Neural progenitor cell (in vitro differentiated cells): Measurements from ENCODE around the gene L1TD1. TPM values are rescaled to one million over a fixed set of nuclear protein-coding genes. Genes with fewer than 3 reads are reported as not detected.

Experiments
- DNase-seq: peaks from one replicate; pipeline ENCODE4 v3.0.0-alpha.2; 2016; ENCODE audit warnings: low spot score
- H2AFZ ChIP-seq: fragments of 200-600 bp; sonication (generic); replicated peaks from 2 replicates; pipeline ENCODE4 v1.6.1; 2016; ENCODE audit warnings: antibody characterized with exemption
- H3F3A ChIP-seq: fragments of 200-600 bp; sonication (generic); 2 replicates; pipeline ENCODE4 v1.6.1; 2016; ENCODE audit warnings: antibody characterized with exemption, low read depth
- H3K27ac ChIP-seq: fragments of 200-600 bp; sonication (generic); 2 replicates; pipeline ENCODE4 v1.5.1; 2016; ENCODE audit warnings: mild to moderate bottlenecking
- H3K27me3 ChIP-seq: fragments of 200-600 bp; sonication (generic); 2 replicates; pipeline ENCODE4 v1.6.1; 2016; ENCODE audit warnings: mild to moderate bottlenecking, moderate library complexity
- H3K36me3 ChIP-seq: fragments of 200-600 bp; sonication (generic); 2 replicates; pipeline ENCODE4 v1.5.1; 2016
- H3K4me1 ChIP-seq: fragments of 200-600 bp; sonication (generic); 2 replicates; pipeline ENCODE4 v1.6.1; 2016; ENCODE audit warnings: mixed run types
- H3K4me2 ChIP-seq: fragments of 200-600 bp; sonication (generic); 2 replicates; pipeline ENCODE4 v1.6.1; 2016
- H3K4me3 ChIP-seq: fragments of 200-600 bp; sonication (generic); 2 replicates; pipeline ENCODE4 v1.5.1; 2016
- H3K79me2 ChIP-seq: fragments of 200-600 bp; sonication (generic); 2 replicates; pipeline ENCODE4 v1.6.1; 2016; ENCODE audit warnings: low read depth
- H3K9ac ChIP-seq: fragments of 200-600 bp; sonication (generic); 2 replicates; pipeline ENCODE4 v1.6.1; 2016
- H3K9me3 ChIP-seq: fragments of 200-600 bp; sonication (generic); 2 replicates; pipeline ENCODE4 v1.5.1; 2016; ENCODE audit warnings: low read depth
- H4K20me1 ChIP-seq: fragments of 200-600 bp; sonication (generic); 2 replicates; pipeline ENCODE4 v1.6.1; 2016; ENCODE audit warnings: low read depth
- H3K27ac Mint-ChIP-seq: 3 replicates; pipeline ENCODE4 v1.8.0; 2021; ENCODE audit warnings: mixed read lengths
- H3K27me3 Mint-ChIP-seq: 2 replicates; pipeline ENCODE4 v1.8.0; 2022; ENCODE audit warnings: low read depth, mild to moderate bottlenecking, inconsistent platforms, moderate library complexity, mixed read lengths; ENCODE audit not compliant: insufficient read depth
- H3K36me3 Mint-ChIP-seq: 3 replicates; pipeline ENCODE4 v1.8.0; 2021; ENCODE audit warnings: mixed read lengths
- H3K4me1 Mint-ChIP-seq: 3 replicates; pipeline ENCODE4 v1.8.0; 2021; ENCODE audit warnings: mixed read lengths
- H3K4me3 Mint-ChIP-seq: 3 replicates; pipeline ENCODE4 v1.8.0; 2021; ENCODE audit warnings: mild to moderate bottlenecking, moderate library complexity, mixed read lengths
- H3K9me3 Mint-ChIP-seq: 3 replicates; pipeline ENCODE4 v1.8.0; 2020; ENCODE audit warnings: mixed read lengths
- EZH2 ChIP-seq: fragments of 200-600 bp; sonication (generic); IDR thresholded peaks from 2 replicates; pipeline ENCODE4 v1.6.1; 2017; ENCODE audit warnings: antibody characterized with exemption, mild to moderate bottlenecking, moderate library complexity
- EZH2phosphoT487 ChIP-seq: fragments of 200-600 bp; sonication (generic); IDR thresholded peaks from 2 replicates; pipeline ENCODE4 v1.6.1; 2017; ENCODE audit warnings: antibody characterized with exemption
- total RNA-seq: library from RNA; depleted of rRNA; stranded (reverse); fragments of >200 nt; gene quantifications from 2 replicates; pipeline ENCODE4 v1.2.3, GENCODE V29; 2015; ENCODE audit warnings: low replicate concordance
- TF ChIP-seq, protein P1 (sequence below): fragments of 200-600 bp; sonication (generic); IDR thresholded peaks from 2 replicates; pipeline ENCODE4 v1.5.1; 2017; ENCODE audit warnings: antibody characterized with exemption, mild to moderate bottlenecking

The L1TD1 gene
- total RNA-seq, 1 donor from 2014 or later = 15.4 TPM

DNA sequence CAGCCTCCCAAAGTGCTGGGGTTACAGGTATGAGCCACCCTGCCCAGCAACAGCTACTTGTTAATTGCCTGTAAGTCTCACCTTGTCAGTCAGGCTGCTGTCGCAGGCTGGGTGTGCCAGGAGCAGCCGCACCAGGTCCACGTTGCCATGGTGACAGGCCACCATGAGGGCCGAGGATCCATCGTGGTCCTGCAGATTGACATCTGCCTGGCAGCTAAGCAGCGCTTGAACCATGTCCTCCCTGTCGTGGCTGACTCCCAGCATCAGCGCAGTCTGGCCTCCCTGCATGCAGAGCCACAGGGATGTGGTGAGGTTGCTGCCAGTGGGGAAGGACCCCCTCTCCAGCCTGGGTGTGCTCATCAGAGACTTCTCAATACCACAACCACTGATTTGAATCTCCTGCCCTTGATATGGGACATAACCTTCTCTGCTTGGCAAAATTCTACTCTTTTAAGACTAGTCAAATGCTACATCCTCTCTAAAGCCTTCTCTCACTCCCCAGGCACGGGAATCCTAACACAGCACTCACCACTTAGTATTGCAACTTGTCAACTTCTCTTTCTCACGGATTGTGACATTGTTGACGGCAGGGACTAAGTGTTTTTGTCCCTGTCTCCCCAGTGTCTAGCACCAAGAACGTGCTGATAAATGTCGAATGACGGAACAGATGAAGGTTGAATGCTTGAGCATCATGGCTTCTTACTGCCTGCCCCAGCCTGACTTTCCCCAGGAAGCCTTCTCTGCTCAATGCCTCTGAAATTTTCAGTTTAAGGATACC lies 52.9 kb downstream of the L1TD1 start:
- TF ChIP-seq, protein P1, sequence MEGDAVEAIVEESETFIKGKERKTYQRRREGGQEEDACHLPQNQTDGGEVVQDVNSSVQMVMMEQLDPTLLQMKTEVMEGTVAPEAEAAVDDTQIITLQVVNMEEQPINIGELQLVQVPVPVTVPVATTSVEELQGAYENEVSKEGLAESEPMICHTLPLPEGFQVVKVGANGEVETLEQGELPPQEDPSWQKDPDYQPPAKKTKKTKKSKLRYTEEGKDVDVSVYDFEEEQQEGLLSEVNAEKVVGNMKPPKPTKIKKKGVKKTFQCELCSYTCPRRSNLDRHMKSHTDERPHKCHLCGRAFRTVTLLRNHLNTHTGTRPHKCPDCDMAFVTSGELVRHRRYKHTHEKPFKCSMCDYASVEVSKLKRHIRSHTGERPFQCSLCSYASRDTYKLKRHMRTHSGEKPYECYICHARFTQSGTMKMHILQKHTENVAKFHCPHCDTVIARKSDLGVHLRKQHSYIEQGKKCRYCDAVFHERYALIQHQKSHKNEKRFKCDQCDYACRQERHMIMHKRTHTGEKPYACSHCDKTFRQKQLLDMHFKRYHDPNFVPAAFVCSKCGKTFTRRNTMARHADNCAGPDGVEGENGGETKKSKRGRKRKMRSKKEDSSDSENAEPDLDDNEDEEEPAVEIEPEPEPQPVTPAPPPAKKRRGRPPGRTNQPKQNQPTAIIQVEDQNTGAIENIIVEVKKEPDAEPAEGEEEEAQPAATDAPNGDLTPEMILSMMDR = no peak
- no peak for TF ChIP-seq EZH2phosphoT487
- peak overlapping the region; percentile 0 for H3K27ac Mint-ChIP-seq
- H3K9ac ChIP-seq = no peak overlapping the region
- no peak overlapping the region for H2AFZ ChIP-seq
- H3K36me3 Mint-ChIP-seq = peaks cover 8% of the 10 kb centered on the region
- H3K27me3 Mint-ChIP-seq = peaks cover 9% of the 10 kb centered on the region
- H3K27ac ChIP-seq = no peak overlapping the region
- H3K27me3 ChIP-seq = no peaks in the 10 kb centered on the region
- H3K4me1 Mint-ChIP-seq = peaks cover 33% of the 10 kb centered on the region
- H3F3A ChIP-seq = peaks cover 9% of the 10 kb centered on the region
- no peaks in the 10 kb centered on the region for H3K9me3 ChIP-seq
- H3K4me1 ChIP-seq = peaks cover 4% of the 10 kb centered on the region
- no peaks in the 10 kb centered on the region for H3K36me3 ChIP-seq
- peak; percentile 75 for DNase-seq
- no peaks in the 10 kb centered on the region for H4K20me1 ChIP-seq
- peaks cover 12% of the 10 kb centered on the region for H3K9me3 Mint-ChIP-seq
- H3K4me3 ChIP-seq = no peak overlapping the region
- H3K4me2 ChIP-seq = no peak overlapping the region
- no peak overlapping the region for H3K4me3 Mint-ChIP-seq
- no peaks in the 10 kb centered on the region for H3K79me2 ChIP-seq

DNA sequence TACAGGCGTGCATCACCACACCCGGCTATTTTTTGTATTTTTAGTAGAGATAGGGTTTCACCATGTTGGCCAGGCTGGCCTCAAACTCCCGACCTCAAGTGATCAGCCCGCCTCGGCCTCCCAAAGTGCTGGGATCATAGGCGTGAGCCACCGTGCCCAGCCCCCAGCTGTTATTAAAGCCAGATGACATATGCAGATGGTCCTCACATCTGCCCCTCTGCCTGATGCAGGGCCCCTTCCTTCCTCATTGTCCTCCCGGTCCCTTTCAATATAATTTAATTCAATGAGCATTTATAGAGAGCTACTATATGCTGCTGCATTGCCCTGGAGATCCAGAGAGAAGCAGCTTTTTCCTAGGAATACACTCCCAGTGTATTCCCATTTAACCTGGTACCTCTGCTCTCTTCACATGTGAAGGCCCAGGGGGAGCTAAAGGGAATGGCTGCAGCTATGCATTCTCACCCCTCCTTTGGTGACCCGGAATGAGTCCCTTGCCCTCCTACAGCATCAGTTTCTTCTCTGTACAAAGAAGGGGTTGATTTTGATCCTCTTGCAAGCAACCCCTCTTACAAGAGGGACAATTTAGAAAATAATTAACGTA lies 55.6 kb downstream of the L1TD1 start:
- TF ChIP-seq EZH2phosphoT487 (no peak), EZH2 (no peak)
- TF ChIP-seq, protein P1 = no peak
- Mint-ChIP-seq H3K27me3 (peaks cover 5% of the 10 kb centered on the region), H3K36me3 (no peaks in the 10 kb centered on the region), H3K27ac (no peak overlapping the region), H3K9me3 (no peaks in the 10 kb centered on the region), H3K4me1 (peaks cover 25% of the 10 kb centered on the region), H3K4me3 (no peak overlapping the region)
- Histone ChIP-seq H3K4me3 (no peak overlapping the region), H3K9me3 (no peaks in the 10 kb centered on the region), H4K20me1 (no peaks in the 10 kb centered on the region), H3K79me2 (no peaks in the 10 kb centered on the region), H3K36me3 (no peaks in the 10 kb centered on the region), H3K27ac (no peak overlapping the region), H3K27me3 (no peaks in the 10 kb centered on the region), H3F3A (peaks cover 9% of the 10 kb centered on the region), H2AFZ (no peak overlapping the region), H3K9ac (no peak overlapping the region), H3K4me1 (no peaks in the 10 kb centered on the region), H3K4me2 (no peak overlapping the region)
- DNase-seq = no peak

- Mint-ChIP-seq H3K36me3 (peaks cover 1% of the 10 kb centered on the region), H3K4me1 (peaks cover 12% of the 10 kb centered on the region), H3K27ac (no peak overlapping the region), H3K27me3 (peaks cover 5% of the 10 kb centered on the region), H3K4me3 (no peak overlapping the region), H3K9me3 (no peaks in the 10 kb centered on the region)
- Histone ChIP-seq H2AFZ (no peak overlapping the region), H3K27me3 (no peaks in the 10 kb centered on the region), H3K36me3 (no peaks in the 10 kb centered on the region), H3K79me2 (no peaks in the 10 kb centered on the region), H3K4me3 (no peak overlapping the region), H4K20me1 (no peaks in the 10 kb centered on the region), H3F3A (peaks cover 10% of the 10 kb centered on the region), H3K9me3 (no peaks in the 10 kb centered on the region), H3K27ac (no peak overlapping the region), H3K9ac (no peak overlapping the region), H3K4me1 (peaks cover 11% of the 10 kb centered on the region), H3K4me2 (no peak overlapping the region)
- no peak for TF ChIP-seq EZH2
- no peak for TF ChIP-seq EZH2phosphoT487
- TF ChIP-seq, protein P1 = no peak
- DNase-seq = no peak
These were observed 64.9 kb downstream of the L1TD1 start for GRCh38 chr1:62259551-62259950.
